Measurements from ENCODE around the gene CLEC16A. TPM values are rescaled to one million over a fixed set of nuclear protein-coding genes. Genes with fewer than 3 reads are reported as not detected.

The CLEC16A gene
- total RNA-seq, 2 donors from 2014 or later: 31.1 to 32.0 TPM

GRCh38 chr16:11159282-11159681, 214.9 kb downstream of the CLEC16A start:
- no peaks in the 10 kb centered on the region for H3K9me3 ChIP-seq (ENCODE audit: control insufficient read depth, low read length, poor library complexity, severe bottlenecking)
- H3K4me1 Mint-ChIP-seq: peaks cover 2% of the 10 kb centered on the region
- ATAC-seq (no peak), DNase-seq (no peak)
- H3K27me3 Mint-ChIP-seq: no peaks in the 10 kb centered on the region
- no peak overlapping the region for H3K27ac Mint-ChIP-seq
- no peaks in the 10 kb centered on the region for H3K36me3 Mint-ChIP-seq (ENCODE audit: low read depth)
- no peak overlapping the region for H3K4me3 Mint-ChIP-seq

DNA sequence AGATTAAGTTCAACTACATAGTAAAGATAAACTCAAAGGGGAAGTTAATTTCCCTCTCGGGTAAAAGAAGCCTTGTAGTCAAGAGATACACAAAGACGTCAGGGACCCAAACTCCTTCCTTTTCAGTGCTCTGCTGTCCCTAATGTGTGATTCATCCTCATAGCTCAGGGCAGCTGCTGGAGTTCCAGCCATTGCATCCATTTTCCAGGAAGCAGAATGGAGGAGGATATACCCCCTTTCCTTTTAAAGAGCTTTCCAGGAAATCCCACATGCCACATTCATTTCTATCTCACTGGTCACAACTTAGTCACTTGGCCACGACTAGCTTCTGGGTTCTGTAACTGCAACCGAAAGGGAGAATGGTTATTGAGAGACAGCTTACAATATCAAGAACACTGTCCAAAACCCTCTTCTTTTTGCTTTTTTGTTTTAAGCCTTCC, 216.3 kb downstream of the CLEC16A start:
- Mint-ChIP-seq H3K27me3 (no peaks in the 10 kb centered on the region), H3K36me3 (ENCODE audit: low read depth) (no peaks in the 10 kb centered on the region), H3K4me3 (no peak overlapping the region), H3K27ac (no peak overlapping the region), H3K4me1 (peaks cover 2% of the 10 kb centered on the region)
- no peak for DNase-seq
- no peak for ATAC-seq
- no peaks in the 10 kb centered on the region for H3K9me3 ChIP-seq (ENCODE audit: control insufficient read depth, low read length, poor library complexity, severe bottlenecking)

GRCh38 chr16:11161439-11161838, 217.1 kb downstream of the CLEC16A start:
- Mint-ChIP-seq H3K36me3 (ENCODE audit: low read depth) (no peaks in the 10 kb centered on the region), H3K27ac (no peak overlapping the region), H3K4me3 (no peak overlapping the region), H3K27me3 (no peaks in the 10 kb centered on the region), H3K4me1 (peaks cover 2% of the 10 kb centered on the region)
- ATAC-seq (no peak), DNase-seq (no peak)
- H3K9me3 ChIP-seq (ENCODE audit: control insufficient read depth, low read length, poor library complexity, severe bottlenecking): no peaks in the 10 kb centered on the region

GRCh38 chr16:11161974-11162373, 217.6 kb downstream of the CLEC16A start:
- ATAC-seq (no peak), DNase-seq (no peak)
- H3K9me3 ChIP-seq (ENCODE audit: control insufficient read depth, low read length, poor library complexity, severe bottlenecking): no peaks in the 10 kb centered on the region
- H3K4me1 Mint-ChIP-seq: peaks cover 2% of the 10 kb centered on the region
- H3K36me3 Mint-ChIP-seq (ENCODE audit: low read depth): no peaks in the 10 kb centered on the region
- no peak overlapping the region for H3K27ac Mint-ChIP-seq
- H3K27me3 Mint-ChIP-seq: no peaks in the 10 kb centered on the region
- no peak overlapping the region for H3K4me3 Mint-ChIP-seq

GRCh38 chr16:11162586-11163268, 218.4 kb downstream of the CLEC16A start:
- H3K9me3 ChIP-seq (ENCODE audit: control insufficient read depth, low read length, poor library complexity, severe bottlenecking): no peaks in the 10 kb centered on the region
- no peak for ATAC-seq
- Mint-ChIP-seq H3K36me3 (ENCODE audit: low read depth) (no peaks in the 10 kb centered on the region), H3K4me1 (peaks cover 2% of the 10 kb centered on the region), H3K27me3 (no peaks in the 10 kb centered on the region), H3K27ac (peak overlapping the region; percentile 34), H3K4me3 (no peak overlapping the region)
- DNase-seq: no peak

DNA sequence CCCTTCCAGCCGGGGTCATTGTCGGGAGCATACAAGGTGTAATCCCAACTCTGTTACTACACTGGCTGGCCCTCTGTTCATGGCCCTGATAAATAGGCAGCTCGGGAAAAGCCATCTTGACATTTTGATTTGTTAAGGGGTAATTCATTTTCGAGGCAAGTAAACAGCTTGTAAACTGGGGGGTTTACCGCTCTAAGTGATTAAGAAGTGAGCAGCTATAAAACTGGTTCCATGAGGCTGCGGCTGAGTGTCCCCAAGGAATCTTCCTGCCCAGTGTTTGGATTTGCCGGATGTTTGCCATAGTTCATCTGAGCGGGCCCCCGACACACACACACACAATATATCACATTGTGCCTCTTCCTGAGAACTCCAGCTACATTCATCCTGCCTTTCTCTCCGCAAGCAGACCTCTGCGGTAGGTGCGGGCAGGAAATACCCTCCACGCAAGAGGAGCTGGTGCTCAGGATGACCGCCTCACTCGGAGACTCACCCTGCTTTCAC, 219.4 kb downstream of the CLEC16A start:
- H3K9me3 ChIP-seq (ENCODE audit: control insufficient read depth, low read length, poor library complexity, severe bottlenecking): no peaks in the 10 kb centered on the region
- DNase-seq (no peak), ATAC-seq (no peak)
- peaks cover 4% of the 10 kb centered on the region for H3K4me1 Mint-ChIP-seq
- peak overlapping the region; percentile 34 for H3K27ac Mint-ChIP-seq
- H3K36me3 Mint-ChIP-seq (ENCODE audit: low read depth): no peaks in the 10 kb centered on the region
- H3K27me3 Mint-ChIP-seq: no peaks in the 10 kb centered on the region
- no peak overlapping the region for H3K4me3 Mint-ChIP-seq

- Mint-ChIP-seq H3K4me1 (peaks cover 4% of the 10 kb centered on the region), H3K4me3 (no peak overlapping the region), H3K36me3 (ENCODE audit: low read depth) (no peaks in the 10 kb centered on the region), H3K27ac (no peak overlapping the region), H3K27me3 (no peaks in the 10 kb centered on the region)
- no peaks in the 10 kb centered on the region for H3K9me3 ChIP-seq (ENCODE audit: control insufficient read depth, low read length, poor library complexity, severe bottlenecking)
- ATAC-seq: no peak
- DNase-seq: no peak
Measured at GRCh38 chr16:11164482-11165270, 220.3 kb downstream of the CLEC16A start.

DNA sequence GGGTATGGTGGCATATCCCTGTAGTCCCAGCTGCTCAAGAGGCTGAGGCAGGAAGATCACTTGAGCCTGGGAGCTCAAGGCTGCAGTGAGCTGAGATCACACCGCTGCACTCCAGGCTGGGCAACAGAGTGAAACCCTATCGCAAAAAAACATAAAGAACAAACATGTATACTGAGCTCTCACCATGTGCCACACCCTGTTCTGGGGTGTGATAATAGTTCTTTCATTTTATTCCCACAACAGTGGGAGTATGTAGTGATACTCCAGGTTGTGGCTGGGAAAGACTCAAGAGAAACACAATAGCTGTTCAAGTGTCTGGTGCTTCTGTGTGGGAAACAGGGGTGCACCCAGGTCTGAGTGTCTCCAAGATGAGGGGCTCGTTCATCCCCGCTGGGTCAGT, 221.0 kb downstream of the CLEC16A start:
- H3K36me3 Mint-ChIP-seq (ENCODE audit: low read depth): no peaks in the 10 kb centered on the region
- H3K4me3 Mint-ChIP-seq: no peak overlapping the region
- peaks cover 4% of the 10 kb centered on the region for H3K4me1 Mint-ChIP-seq
- H3K27me3 Mint-ChIP-seq: no peaks in the 10 kb centered on the region
- H3K27ac Mint-ChIP-seq: no peak overlapping the region
- DNase-seq (no peak), ATAC-seq (no peak)
- no peaks in the 10 kb centered on the region for H3K9me3 ChIP-seq (ENCODE audit: control insufficient read depth, low read length, poor library complexity, severe bottlenecking)

GRCh38 chr16:11165894-11166665, 221.7 kb downstream of the CLEC16A start:
- no peak for DNase-seq
- no peaks in the 10 kb centered on the region for H3K9me3 ChIP-seq (ENCODE audit: control insufficient read depth, low read length, poor library complexity, severe bottlenecking)
- Mint-ChIP-seq H3K36me3 (ENCODE audit: low read depth) (no peaks in the 10 kb centered on the region), H3K4me3 (no peak overlapping the region), H3K4me1 (peaks cover 4% of the 10 kb centered on the region), H3K27me3 (no peaks in the 10 kb centered on the region), H3K27ac (no peak overlapping the region)
- ATAC-seq: no peak

DNA sequence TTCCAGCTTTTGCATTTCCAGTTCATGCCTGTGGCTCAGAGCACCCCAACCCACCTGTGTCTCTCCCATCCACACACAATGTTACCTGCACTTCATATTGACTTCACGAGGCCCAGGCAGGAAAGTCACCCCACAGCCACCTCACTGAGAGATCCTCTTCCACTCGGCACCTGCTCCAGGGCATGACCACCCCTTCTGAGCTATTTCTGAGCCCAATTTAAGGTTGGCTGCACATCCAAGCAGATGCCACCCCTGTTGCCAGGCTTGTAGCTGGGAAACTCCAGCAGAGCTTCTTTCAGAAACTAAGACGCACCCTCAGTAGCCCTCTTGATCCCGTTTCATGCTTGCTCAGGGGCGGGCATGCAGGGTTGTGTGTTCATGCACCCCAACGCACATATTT, 223.2 kb downstream of the CLEC16A start:
- peak overlapping the region; percentile 39 for H3K27ac Mint-ChIP-seq
- DNase-seq (no peak), ATAC-seq (no peak)
- no peaks in the 10 kb centered on the region for H3K27me3 Mint-ChIP-seq
- H3K4me3 Mint-ChIP-seq: no peak overlapping the region
- H3K9me3 ChIP-seq (ENCODE audit: control insufficient read depth, low read length, poor library complexity, severe bottlenecking): no peaks in the 10 kb centered on the region
- peaks cover 4% of the 10 kb centered on the region for H3K36me3 Mint-ChIP-seq (ENCODE audit: low read depth)
- H3K4me1 Mint-ChIP-seq: peaks cover 6% of the 10 kb centered on the region

- H3K9me3 ChIP-seq (ENCODE audit: control insufficient read depth, low read length, poor library complexity, severe bottlenecking): no peaks in the 10 kb centered on the region
- ATAC-seq (no peak), DNase-seq (no peak)
- Mint-ChIP-seq H3K4me1 (peaks cover 6% of the 10 kb centered on the region), H3K36me3 (ENCODE audit: low read depth) (peaks cover 4% of the 10 kb centered on the region), H3K4me3 (no peak overlapping the region), H3K27me3 (no peaks in the 10 kb centered on the region), H3K27ac (peak overlapping the region; percentile 39)
Measured at GRCh38 chr16:11168386-11169051, 224.2 kb downstream of the CLEC16A start.

DNA sequence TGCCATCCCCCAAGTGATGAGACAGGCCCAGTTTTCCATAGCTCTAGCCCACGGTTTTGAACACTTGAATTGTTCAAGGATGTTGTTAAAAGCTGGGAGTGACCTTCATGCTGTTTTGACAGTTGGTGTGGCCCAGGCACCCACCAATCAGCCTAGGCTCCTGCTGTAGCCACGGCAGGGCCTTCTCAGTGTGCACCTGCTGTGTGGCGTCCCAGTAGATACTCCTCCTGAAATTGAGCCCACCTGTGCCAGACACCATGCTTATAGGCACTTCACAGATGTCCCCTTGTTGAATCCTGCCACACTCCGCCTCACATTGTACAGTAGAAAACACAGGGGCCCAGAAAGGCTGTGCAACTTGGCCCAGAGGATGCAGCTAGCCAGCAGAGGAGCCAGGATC, 225.3 kb downstream of the CLEC16A start:
- peaks cover 7% of the 10 kb centered on the region for H3K4me1 Mint-ChIP-seq
- peaks cover 9% of the 10 kb centered on the region for H3K36me3 Mint-ChIP-seq (ENCODE audit: low read depth)
- H3K9me3 ChIP-seq (ENCODE audit: control insufficient read depth, low read length, poor library complexity, severe bottlenecking): no peaks in the 10 kb centered on the region
- H3K4me3 Mint-ChIP-seq: no peak overlapping the region
- DNase-seq (no peak), ATAC-seq (no peak)
- H3K27ac Mint-ChIP-seq: no peak overlapping the region
- no peaks in the 10 kb centered on the region for H3K27me3 Mint-ChIP-seq

- ATAC-seq (no peak), DNase-seq (no peak)
- H3K9me3 ChIP-seq (ENCODE audit: control insufficient read depth, low read length, poor library complexity, severe bottlenecking): no peaks in the 10 kb centered on the region
- no peaks in the 10 kb centered on the region for H3K27me3 Mint-ChIP-seq
- H3K36me3 Mint-ChIP-seq (ENCODE audit: low read depth): peaks cover 12% of the 10 kb centered on the region
- peaks cover 12% of the 10 kb centered on the region for H3K4me1 Mint-ChIP-seq
- peak overlapping the region; percentile 24 for H3K27ac Mint-ChIP-seq
- H3K4me3 Mint-ChIP-seq: no peak overlapping the region
Measured at GRCh38 chr16:11170201-11170600, 225.8 kb downstream of the CLEC16A start.

All from T-helper 17 cell (primary cell).